IMR-90 (cell line): ENCODE results near the gene EPS8. TPM values are rescaled to one million over a fixed set of nuclear protein-coding genes. Genes with fewer than 3 reads are reported as not detected.

Experiments used
- ATAC-seq: fragments of 200-7000 bp; cut with Tn5 transposase; 2 replicates; pipeline ENCODE4 v1.9.1; 2020; ENCODE audit warnings: low read depth, mild to moderate bottlenecking, moderate library complexity
- BruUV-seq: library from RNA; stranded (reverse); fragments of 400-500 nt; replicated peaks from 2 replicates; lab custom pipeline; 2021; lab: Mats Ljungman, UMichigan
- CTCF ChIA-PET: fragments of 300-600 bp; formaldehyde crosslinking; extraction: SDS; loops from one replicate; lab custom pipeline; 2021; ENCODE audit warnings: antibody characterized with exemption; lab: Yijun Ruan, JAX
- POLR2A ChIA-PET: fragments of 300-600 bp; sonication (Branson Sonifier 250); formaldehyde crosslinking; loops from one replicate; lab custom pipeline; 2022; ENCODE audit warnings: antibody characterized with exemption; ENCODE audit not compliant: unreplicated experiment; lab: Charles Lee
- DNase-seq: peaks from one replicate; pipeline ENCODE4 v3.0.0; 2013
- H2AFZ ChIP-seq: replicated peaks from 2 replicates; pipeline ENCODE3; 2013; ENCODE audit warnings: low read length, mild to moderate bottlenecking; ENCODE audit not compliant: poor library complexity
- H2AK5ac ChIP-seq: 2 replicates; pipeline ENCODE4 v1.6.1; 2013; ENCODE audit warnings: low read depth, low read length, inconsistent platforms
- H2AK9ac ChIP-seq: replicated peaks from 2 replicates; pipeline ENCODE3; 2013; ENCODE audit warnings: mild to moderate bottlenecking, low read depth, low read length, moderate library complexity; ENCODE audit not compliant: poor library complexity
- H2BK120ac ChIP-seq: 2 replicates; pipeline ENCODE4 v1.6.1; 2013; ENCODE audit warnings: low read depth, low read length, inconsistent platforms
- H2BK15ac ChIP-seq: 3 replicates; pipeline ENCODE4 v1.6.1; 2013; ENCODE audit warnings: low read depth, low read length, inconsistent platforms
- H2BK20ac ChIP-seq: 2 replicates; pipeline ENCODE4 v1.6.1; 2013; ENCODE audit warnings: low read depth, mild to moderate bottlenecking, inconsistent platforms, low read length, moderate library complexity
- H2BK5ac ChIP-seq: 2 replicates; pipeline ENCODE4 v1.6.1; 2013; ENCODE audit warnings: mild to moderate bottlenecking, low read depth, low read length, inconsistent platforms; ENCODE audit not compliant: poor library complexity, severe bottlenecking
- H3K14ac ChIP-seq: replicated peaks from 2 replicates; pipeline ENCODE4 v1.6.1; 2013; ENCODE audit warnings: low read depth, low read length, inconsistent platforms
- H3K18ac ChIP-seq: 2 replicates; pipeline ENCODE4 v1.6.1; 2013; ENCODE audit warnings: low read depth, low read length, control low read depth
- H3K23ac ChIP-seq: 2 replicates; pipeline ENCODE4 v1.6.1; 2013; ENCODE audit warnings: low read depth, low read length, inconsistent platforms
- H3K27ac ChIP-seq: 2 replicates; pipeline ENCODE4 v1.5.1; 2013; ENCODE audit warnings: mild to moderate bottlenecking, control low read depth, low read length; ENCODE audit not compliant: insufficient read depth
- H3K27me3 ChIP-seq: 2 replicates; pipeline ENCODE4 v1.6.1; 2013; ENCODE audit warnings: low read length; ENCODE audit not compliant: control insufficient read depth, insufficient read depth
- H3K36me3 ChIP-seq: 2 replicates; pipeline ENCODE4 v1.6.1; 2013; ENCODE audit warnings: low read length, mixed read lengths; ENCODE audit not compliant: control insufficient read depth, insufficient read depth
- H3K4ac ChIP-seq: 2 replicates; pipeline ENCODE4 v1.6.1; 2013; ENCODE audit warnings: low read depth, low read length, inconsistent platforms
- H3K4me1 ChIP-seq: 2 replicates; pipeline ENCODE4 v1.6.1; 2013; ENCODE audit warnings: low read length, mixed read lengths; ENCODE audit not compliant: control insufficient read depth, insufficient read depth
- H3K4me2 ChIP-seq: 2 replicates; pipeline ENCODE4 v1.6.1; 2013; ENCODE audit warnings: low read depth, mild to moderate bottlenecking, control low read depth, low read length, moderate library complexity
- H3K4me3 ChIP-seq: 2 replicates; pipeline ENCODE4 v1.5.1; 2013; ENCODE audit warnings: low read depth, mild to moderate bottlenecking, control low read depth, low read length, moderate library complexity; ENCODE audit not compliant: insufficient read depth
- H3K56ac ChIP-seq: 2 replicates; pipeline ENCODE4 v1.6.1; 2013; ENCODE audit warnings: low read length, inconsistent platforms; ENCODE audit not compliant: insufficient read depth; ENCODE audit errors: extremely low read depth
- H3K79me1 ChIP-seq, 2 experiments: 2 replicates each; pipeline ENCODE4 v1.6.1; 2013; ENCODE audit warnings: low read length in 2 of 2, inconsistent platforms in 1 of 2, low read depth in 1 of 2
- H3K9ac ChIP-seq: 2 replicates; pipeline ENCODE4 v1.6.1; 2013; ENCODE audit warnings: low read depth, low read length, control low read depth
- H3K9me1 ChIP-seq: 2 replicates; pipeline ENCODE4 v1.6.1; 2013; ENCODE audit warnings: low read length, inconsistent platforms; ENCODE audit not compliant: insufficient read depth
- H3K9me3 ChIP-seq: 2 replicates; pipeline ENCODE4 v1.6.1; 2013; ENCODE audit warnings: low read length; ENCODE audit not compliant: control insufficient read depth, insufficient read depth
- H4K20me1 ChIP-seq: 2 replicates; pipeline ENCODE4 v1.6.1; 2013; ENCODE audit warnings: low read length, inconsistent platforms; ENCODE audit not compliant: insufficient read depth
- H4K5ac ChIP-seq: 2 replicates; pipeline ENCODE4 v1.6.1; 2013; ENCODE audit warnings: mild to moderate bottlenecking, low read depth, low read length, control low read depth
- H4K8ac ChIP-seq, 2 experiments: 2 replicates each; pipeline ENCODE4 v1.6.1; 2013; ENCODE audit warnings: low read depth in 2 of 2, low read length in 2 of 2, control low read depth in 1 of 2, inconsistent platforms in 1 of 2
- H4K91ac ChIP-seq: 2 replicates; pipeline ENCODE4 v1.6.1; 2013; ENCODE audit warnings: low read depth, low read length, inconsistent platforms; ENCODE audit not compliant: insufficient read depth
- ELK1 ChIP-seq: fragments of 150-350 bp; IDR thresholded peaks from 2 replicates; pipeline ENCODE4 v1.6.1; 2016; ENCODE audit warnings: low read depth, mild to moderate bottlenecking, low read length, moderate library complexity, borderline replicate concordance
- RAD21 ChIP-seq: IDR thresholded peaks from 2 replicates; pipeline ENCODE4 v1.6.1; 2012; ENCODE audit warnings: low read length, improper control_type of control experiment
- SMC3 ChIP-seq: fragments of 150-350 bp; IDR thresholded peaks from 2 replicates; pipeline ENCODE4 v1.6.1; 2016; ENCODE audit warnings: low read depth, mild to moderate bottlenecking, antibody characterized with exemption, low read length, moderate library complexity
- WGBS, 2 experiments: methylation state at CpG; one replicate each; pipeline versions ENCODE4 v1.1.5 to v1.1.7; 2013; ENCODE audit warnings: missing lambda C conversion rate in 2 of 2; ENCODE audit not compliant: insufficient read length in 1 of 2; ENCODE audit errors: extremely low coverage in 2 of 2; 5-methylcytosine and 5-hydroxymethylcytosine counted together
- dilution Hi-C: fragments of 300-500 bp; cut with HindIII; formaldehyde crosslinking; loops from one replicate; pipeline ENCODE4 v1.14.3; 2018; ENCODE audit warnings: low sequenced_read_pairs; ENCODE audit not compliant: unreplicated experiment
- in situ Hi-C: fragments of 300-500 bp; cut with MboI; formaldehyde crosslinking; loops from 3 replicates; pipeline ENCODE4 v1.14.3; 2019; ENCODE audit warnings: low sequenced_read_pairs, inconsistent platforms, mixed read lengths
- intact Hi-C: fragments of 100-400 bp; cut with micrococcal nuclease; formaldehyde crosslinking; loops from 2 replicates; pipeline ENCODE4 v1.10.0; 2022
- polyA plus RNA-seq, 3 experiments: library from polyadenylated mRNA; depleted of rRNA; stranded (reverse); fragments of >200 nt; gene quantifications; 2 replicates each; pipeline ENCODE4 v1.2.3, GENCODE V29; 2012; ENCODE audit warnings: low replicate concordance in 1 of 3
- total RNA-seq: library from RNA; depleted of rRNA; stranded (reverse); fragments of >200 nt; gene quantifications from 2 replicates; pipeline ENCODE4 v1.2.3, GENCODE V29; 2012

EPS8 gene
- total and polyA plus RNA-seq, 2 of the 4 experiments (the other 2 are of a cell fraction), result 45.1 to 104 TPM

DNA sequence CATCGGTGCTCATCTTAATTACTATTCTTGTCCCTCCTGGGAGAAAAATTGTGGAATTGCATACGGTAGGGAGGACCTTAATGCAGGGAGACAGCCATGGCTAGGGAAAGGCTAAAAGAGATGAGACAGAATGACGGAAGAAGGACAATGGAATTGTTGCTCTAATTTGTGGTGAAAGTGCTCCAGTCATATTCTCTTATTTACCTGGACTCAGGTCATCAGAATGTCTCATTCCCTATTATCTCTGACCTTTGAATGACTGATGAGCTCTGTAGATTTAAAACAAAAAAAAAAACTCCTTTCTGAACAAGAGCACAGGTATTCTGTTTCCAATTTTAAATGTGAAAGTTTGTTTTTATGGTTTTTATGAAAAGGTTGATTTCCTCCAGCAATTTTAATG is 8.6 kb upstream of the EPS8 start:
- no peak overlapping the region for H2BK15ac ChIP-seq
- H3K4ac ChIP-seq, result no peak overlapping the region
- peaks cover 4% of the 10 kb centered on the region for H3K4me1 ChIP-seq
- no peak for DNase-seq
- peaks cover 4% of the 10 kb centered on the region for H3K9me1 ChIP-seq
- no peaks in the 10 kb centered on the region for H4K20me1 ChIP-seq
- no peaks in the 10 kb centered on the region for H3K27me3 ChIP-seq
- in situ Hi-C loops, result no loop called here
- no peaks in the 10 kb centered on the region for H3K36me3 ChIP-seq
- no peak overlapping the region for H2BK120ac ChIP-seq
- no peak overlapping the region for H3K18ac ChIP-seq
- no peak overlapping the region for H4K8ac ChIP-seq
- TF ChIP-seq ELK1, result no peak
- no peak for TF ChIP-seq SMC3
- TF ChIP-seq RAD21, result no peak
- H4K91ac ChIP-seq, result no peak overlapping the region
- H3K4me3 ChIP-seq, result no peak overlapping the region
- no peak overlapping the region for H3K56ac ChIP-seq
- H2AK5ac ChIP-seq, result no peak overlapping the region
- CTCF ChIA-PET, result interaction anchor here (1.1 kb wide), 1 partner anchor 58 kb away, joined by 4 read pairs; no protein-coding TSS in a partner anchor
- no TSS peak for BruUV-seq
- dilution Hi-C loops, result no loop called here
- no peak overlapping the region for H3K9ac ChIP-seq
- no peak overlapping the region for H3K4me2 ChIP-seq
- no peaks in the 10 kb centered on the region for H3K9me3 ChIP-seq
- intact Hi-C loops, result no loop called here
- H3K23ac ChIP-seq, result no peak overlapping the region
- H4K5ac ChIP-seq, result no peak overlapping the region
- H2AK9ac ChIP-seq, result no peak overlapping the region
- POLR2A ChIA-PET, result interaction anchor here (0.6 kb wide), 1 partner anchor 1022 kb away, joined by 4 read pairs; no protein-coding TSS in a partner anchor
- H3K14ac ChIP-seq, result no peak overlapping the region
- no peak overlapping the region for H3K27ac ChIP-seq
- no peak overlapping the region for H2BK5ac ChIP-seq
- whole genome bisulfite sequencing, 2 experiments, result no CpG with 5 or more reads among the region's 3 CpGs
- no peak for ATAC-seq
- H3K79me1 ChIP-seq, result no peaks in the 10 kb centered on the region
- peak overlapping the region; percentile 17; the same call in 1 of the 2 replicates for H2BK20ac ChIP-seq
- H2AFZ ChIP-seq, result no peak overlapping the region
